Measurements from ENCODE around the gene KRTAP16-1.

DNA sequence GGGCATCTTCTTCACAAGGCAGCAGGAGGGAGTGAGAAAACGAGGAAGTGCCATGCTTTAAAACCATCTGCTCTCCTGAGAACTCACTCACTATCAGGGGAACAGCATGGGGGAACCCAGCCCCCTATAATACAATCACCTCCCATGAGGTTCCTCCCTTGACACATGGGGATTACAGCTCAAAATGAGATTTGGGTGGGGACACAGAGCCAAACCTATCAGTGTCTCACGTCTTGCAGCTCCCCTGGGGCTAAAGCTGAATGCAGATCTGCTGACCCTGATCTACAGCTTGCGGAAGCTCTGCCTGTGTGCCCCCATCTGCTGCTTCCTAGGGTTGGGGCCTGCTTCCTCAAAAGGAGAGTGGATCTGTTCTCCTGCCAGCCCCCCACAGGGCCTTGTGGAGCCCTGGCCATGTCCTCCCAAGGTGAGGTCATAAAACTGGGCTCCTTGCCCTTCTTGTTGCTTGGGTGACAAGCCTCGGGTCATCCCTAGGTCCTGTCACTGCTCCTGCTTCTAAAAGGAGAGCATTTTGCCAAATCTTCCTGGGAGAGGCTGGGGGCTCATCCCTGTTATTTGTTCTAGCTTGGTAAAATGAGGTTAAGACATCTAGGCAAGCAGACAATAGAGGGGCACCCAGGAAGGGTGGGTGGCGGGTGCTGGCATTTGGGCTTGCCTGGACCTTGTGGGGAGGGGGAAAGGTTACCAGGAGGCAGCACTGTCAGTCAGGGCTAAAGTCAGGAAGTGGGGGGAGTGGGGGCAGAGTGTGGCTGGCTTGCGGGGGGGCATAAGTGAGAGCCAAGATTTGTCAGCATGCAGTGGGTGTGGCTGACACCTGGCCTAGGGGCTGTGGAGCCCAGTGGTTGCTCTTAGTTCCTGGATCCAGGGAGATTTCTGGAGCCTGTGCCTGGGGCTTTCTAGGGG lies 25.5 kb upstream of the KRTAP16-1 start:
- TF ChIP-seq, protein P1, sequence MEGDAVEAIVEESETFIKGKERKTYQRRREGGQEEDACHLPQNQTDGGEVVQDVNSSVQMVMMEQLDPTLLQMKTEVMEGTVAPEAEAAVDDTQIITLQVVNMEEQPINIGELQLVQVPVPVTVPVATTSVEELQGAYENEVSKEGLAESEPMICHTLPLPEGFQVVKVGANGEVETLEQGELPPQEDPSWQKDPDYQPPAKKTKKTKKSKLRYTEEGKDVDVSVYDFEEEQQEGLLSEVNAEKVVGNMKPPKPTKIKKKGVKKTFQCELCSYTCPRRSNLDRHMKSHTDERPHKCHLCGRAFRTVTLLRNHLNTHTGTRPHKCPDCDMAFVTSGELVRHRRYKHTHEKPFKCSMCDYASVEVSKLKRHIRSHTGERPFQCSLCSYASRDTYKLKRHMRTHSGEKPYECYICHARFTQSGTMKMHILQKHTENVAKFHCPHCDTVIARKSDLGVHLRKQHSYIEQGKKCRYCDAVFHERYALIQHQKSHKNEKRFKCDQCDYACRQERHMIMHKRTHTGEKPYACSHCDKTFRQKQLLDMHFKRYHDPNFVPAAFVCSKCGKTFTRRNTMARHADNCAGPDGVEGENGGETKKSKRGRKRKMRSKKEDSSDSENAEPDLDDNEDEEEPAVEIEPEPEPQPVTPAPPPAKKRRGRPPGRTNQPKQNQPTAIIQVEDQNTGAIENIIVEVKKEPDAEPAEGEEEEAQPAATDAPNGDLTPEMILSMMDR (IDR thresholded peaks at IDR 0.05), result no peak
- TF ChIP-seq EZH2 (IDR thresholded peaks at IDR 0.05; ENCODE audit: borderline replicate concordance, insufficient read depth, low read depth, low read length, poor library complexity, severe bottlenecking), result no peak

Data from B cell (primary cell).